C4-2B (cell line): ENCODE data around the gene NR3C2.

ENCODE experiments used
- ZFX ChIP-seq: fragments of 450-650 bp; IDR thresholded peaks from 2 replicates; pipeline ENCODE4 v1.6.1; 2017
- TF ChIP-seq, protein P1 (sequence below): fragments of 450-650 bp; conservative IDR thresholded peaks from 2 replicates; pipeline ENCODE4 v1.5.1; 2017; ENCODE audit warnings: mild to moderate bottlenecking

DNA sequence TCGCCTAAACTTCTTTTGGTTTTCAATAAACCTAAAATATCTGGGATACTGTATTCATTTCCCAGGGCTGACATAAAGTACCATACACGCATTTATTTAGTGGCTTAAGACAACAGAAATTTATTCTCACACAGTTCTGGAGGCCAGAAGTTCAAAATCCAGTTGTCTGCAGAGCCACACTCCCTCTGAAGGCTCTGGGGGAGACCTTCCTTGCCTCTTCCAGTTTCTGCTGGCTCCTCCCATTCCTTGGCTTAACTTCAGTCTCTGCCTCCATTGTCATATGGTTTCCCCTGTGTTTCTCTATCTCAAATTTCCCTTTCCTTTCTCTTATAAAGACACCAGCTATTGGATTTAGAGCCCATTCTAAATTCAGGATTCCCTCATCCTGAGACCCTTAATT is 44.4 kb downstream of the NR3C2 start:
- TF ChIP-seq, protein P1, sequence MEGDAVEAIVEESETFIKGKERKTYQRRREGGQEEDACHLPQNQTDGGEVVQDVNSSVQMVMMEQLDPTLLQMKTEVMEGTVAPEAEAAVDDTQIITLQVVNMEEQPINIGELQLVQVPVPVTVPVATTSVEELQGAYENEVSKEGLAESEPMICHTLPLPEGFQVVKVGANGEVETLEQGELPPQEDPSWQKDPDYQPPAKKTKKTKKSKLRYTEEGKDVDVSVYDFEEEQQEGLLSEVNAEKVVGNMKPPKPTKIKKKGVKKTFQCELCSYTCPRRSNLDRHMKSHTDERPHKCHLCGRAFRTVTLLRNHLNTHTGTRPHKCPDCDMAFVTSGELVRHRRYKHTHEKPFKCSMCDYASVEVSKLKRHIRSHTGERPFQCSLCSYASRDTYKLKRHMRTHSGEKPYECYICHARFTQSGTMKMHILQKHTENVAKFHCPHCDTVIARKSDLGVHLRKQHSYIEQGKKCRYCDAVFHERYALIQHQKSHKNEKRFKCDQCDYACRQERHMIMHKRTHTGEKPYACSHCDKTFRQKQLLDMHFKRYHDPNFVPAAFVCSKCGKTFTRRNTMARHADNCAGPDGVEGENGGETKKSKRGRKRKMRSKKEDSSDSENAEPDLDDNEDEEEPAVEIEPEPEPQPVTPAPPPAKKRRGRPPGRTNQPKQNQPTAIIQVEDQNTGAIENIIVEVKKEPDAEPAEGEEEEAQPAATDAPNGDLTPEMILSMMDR, result no peak
- no peak for TF ChIP-seq ZFX
